Trophoblast cell (in vitro differentiated cells and primary cell): ENCODE results near the gene NTN5.
"Not testable (repeated sequence)": the region's sequence is repeated elsewhere in the genome, so short reads cannot be mapped to it uniquely, and the experiment has no call there.

Experiments used
- DNase-seq, 2 donors: peaks; one replicate each; pipeline ENCODE4 v3.0.0-alpha.2; 2016
- H2AFZ ChIP-seq: 2 replicates; pipeline ENCODE4 v1.6.1; 2013; ENCODE audit warnings: low read length, moderate library complexity, mild to moderate bottlenecking; ENCODE audit not compliant: insufficient read depth, poor library complexity
- H2AK5ac ChIP-seq: 2 replicates; pipeline ENCODE4 v1.6.1; 2013; ENCODE audit warnings: mild to moderate bottlenecking, low read length
- H2BK120ac ChIP-seq: 2 replicates; pipeline ENCODE4 v1.6.1; 2013; ENCODE audit warnings: low read length, mild to moderate bottlenecking, moderate library complexity; ENCODE audit not compliant: insufficient read depth, poor library complexity
- H2BK12ac ChIP-seq: 2 replicates; pipeline ENCODE4 v1.6.1; 2013; ENCODE audit warnings: mild to moderate bottlenecking, low read length, moderate library complexity
- H2BK5ac ChIP-seq: 2 replicates; pipeline ENCODE4 v1.6.1; 2013; ENCODE audit warnings: low read length, low read depth, moderate library complexity, mild to moderate bottlenecking; ENCODE audit not compliant: poor library complexity
- H3K14ac ChIP-seq: 2 replicates; pipeline ENCODE4 v1.6.1; 2013; ENCODE audit warnings: mild to moderate bottlenecking, low read length
- H3K18ac ChIP-seq: 2 replicates; pipeline ENCODE4 v1.6.1; 2013; ENCODE audit warnings: mild to moderate bottlenecking, low read length
- H3K23ac ChIP-seq: 2 replicates; pipeline ENCODE4 v1.6.1; 2013; ENCODE audit warnings: low read length
- H3K27ac ChIP-seq: 2 replicates; pipeline ENCODE4 v1.5.1; 2013; ENCODE audit warnings: low read depth, mild to moderate bottlenecking, inconsistent platforms, low read length, moderate library complexity
- H3K27me3 ChIP-seq: 2 replicates; pipeline ENCODE4 v1.6.1; 2013; ENCODE audit warnings: inconsistent platforms, mild to moderate bottlenecking, low read length, moderate library complexity; ENCODE audit not compliant: insufficient read depth
- H3K36me3 ChIP-seq, 2 experiments: 1 replicate in 1 of 2; 2 replicates in 1 of 2; pipeline ENCODE4 v1.6.1; 2013; ENCODE audit warnings: low read length in 2 of 2, mild to moderate bottlenecking in 2 of 2, moderate library complexity in 1 of 2; ENCODE audit not compliant: insufficient read depth in 2 of 2, control insufficient read depth in 1 of 2
- H3K4ac ChIP-seq: 2 replicates; pipeline ENCODE4 v1.6.1; 2013; ENCODE audit warnings: low read depth, mild to moderate bottlenecking, low read length, moderate library complexity
- H3K4me1 ChIP-seq, 2 experiments: 1 replicate in 1 of 2; 2 replicates in 1 of 2; pipeline ENCODE4 v1.6.1; 2013; ENCODE audit warnings: low read length in 2 of 2, mild to moderate bottlenecking in 2 of 2, moderate library complexity in 1 of 2; ENCODE audit not compliant: insufficient read depth in 2 of 2, control insufficient read depth in 1 of 2
- H3K4me2 ChIP-seq: 2 replicates; pipeline ENCODE4 v1.6.1; 2013; ENCODE audit warnings: inconsistent platforms, mild to moderate bottlenecking, low read length, moderate library complexity
- H3K4me3 ChIP-seq: 2 replicates; pipeline ENCODE4 v1.5.1; 2013; ENCODE audit warnings: mild to moderate bottlenecking, low read depth, low read length, inconsistent platforms
- H3K79me1 ChIP-seq: one replicate; pipeline ENCODE4 v1.6.1; 2013; ENCODE audit warnings: low read length
- H3K79me2 ChIP-seq: 2 replicates; pipeline ENCODE4 v1.6.1; 2013; ENCODE audit warnings: low read length, mild to moderate bottlenecking; ENCODE audit not compliant: control insufficient read depth, insufficient read depth, poor library complexity
- H3K9ac ChIP-seq: 2 replicates; pipeline ENCODE4 v1.6.1; 2013; ENCODE audit warnings: mild to moderate bottlenecking, low read length
- H3K9me3 ChIP-seq: 2 replicates; pipeline ENCODE4 v1.6.1; 2013; ENCODE audit warnings: low read depth, mild to moderate bottlenecking, control low read depth, inconsistent platforms, low read length; ENCODE audit not compliant: insufficient read depth
- H4K12ac ChIP-seq: 2 replicates; pipeline ENCODE4 v1.6.1; 2013; ENCODE audit warnings: low read depth, mild to moderate bottlenecking, low read length, moderate library complexity
- H4K8ac ChIP-seq: 2 replicates; pipeline ENCODE4 v1.6.1; 2013; ENCODE audit warnings: low read depth, mild to moderate bottlenecking, low read length, moderate library complexity
- H4K91ac ChIP-seq: one replicate; pipeline ENCODE4 v1.6.1; 2013; ENCODE audit warnings: low read depth, mild to moderate bottlenecking, low read length, moderate library complexity
- WGBS: extraction: QIAGEN DNeasy Blood & Tissue Kit; methylation state at CpG from one replicate; pipeline ENCODE4 v1.1.7; 2013; ENCODE audit warnings: missing lambda C conversion rate; ENCODE audit not compliant: insufficient read length, insufficient coverage; ENCODE audit errors: extremely low coverage; 5-methylcytosine and 5-hydroxymethylcytosine counted together

NTN5 gene

DNA sequence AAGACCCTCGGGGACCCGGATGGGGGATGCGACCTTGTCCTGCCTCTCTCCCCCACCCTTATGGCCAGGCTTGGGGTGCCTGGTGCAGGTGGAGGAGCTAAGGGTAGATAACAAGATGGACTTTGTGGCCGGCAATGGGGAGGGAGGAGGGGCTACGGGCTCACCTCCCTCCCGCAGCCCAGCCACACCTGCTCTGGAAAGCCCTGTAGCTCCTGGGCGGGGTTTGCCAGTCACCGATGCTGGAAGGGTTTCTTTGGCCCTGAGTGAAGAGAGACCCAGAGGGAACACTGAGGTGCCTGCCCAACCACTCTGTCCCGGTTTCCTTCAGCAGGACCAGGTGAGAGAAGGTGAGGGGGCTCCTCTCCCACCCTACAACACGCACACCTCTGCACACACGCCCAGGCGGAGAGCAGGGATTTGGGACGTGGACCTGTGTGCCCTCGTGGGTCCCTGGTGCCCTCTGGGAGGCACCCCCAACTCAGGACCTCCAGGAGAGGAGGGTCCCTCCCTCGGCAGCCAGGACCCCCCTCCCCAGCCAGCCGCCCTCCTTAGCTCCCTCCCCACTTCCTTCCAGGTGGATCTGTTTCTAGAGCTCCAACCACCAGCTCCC is 23.0 kb upstream of the NTN5 start, which contains the start of gene FUT2:
Gene FUT2 (plus strand): TSS at position 229 of the 610 bp plus-strand sequence. CDS start 6,986 bp downstream, outside the sequence.
- H3K4ac ChIP-seq, result no peak within 1 kb of the TSS
- no peak within 1 kb of the TSS for H3K27ac ChIP-seq
- no peak within 1 kb of the TSS for H2BK120ac ChIP-seq
- WGBS, result no CpG with 5 or more reads among the region's 16 CpGs
- peak within 1 kb of the TSS; percentile 62 for H3K4me2 ChIP-seq
- H3K23ac ChIP-seq, result no peak within 1 kb of the TSS
- peak in 1 of 2 donors; percentile 49 for DNase-seq
- H2BK12ac ChIP-seq, result no peak within 1 kb of the TSS
- no peak within 1 kb of the TSS for H3K18ac ChIP-seq
- H2AFZ ChIP-seq, result peak within 1 kb of the TSS; percentile 25
- no peaks in the 10 kb centered on the region for H3K9me3 ChIP-seq
- peak within 1 kb of the TSS; percentile 16 for H4K8ac ChIP-seq
- peaks cover 10 to 11% of the 10 kb centered on the region in 2 experiments for H3K4me1 ChIP-seq
- H3K9ac ChIP-seq, result no peak within 1 kb of the TSS
- peak within 1 kb of the TSS; percentile 72 for H4K12ac ChIP-seq
- no peak within 1 kb of the TSS for H2AK5ac ChIP-seq
- no peak within 1 kb of the TSS for H3K14ac ChIP-seq
- H3K4me3 ChIP-seq, result peak within 1 kb of the TSS; percentile 13
- no peak within 1 kb of the TSS for H4K91ac ChIP-seq
- H3K36me3 ChIP-seq, result no peaks in the 10 kb centered on the region
- no peaks in the 10 kb centered on the region for H3K79me2 ChIP-seq
- no peak within 1 kb of the TSS for H2BK5ac ChIP-seq
- H3K79me1 ChIP-seq, result no peaks in the 10 kb centered on the region
- H3K27me3 ChIP-seq, result no peaks in the 10 kb centered on the region

DNA sequence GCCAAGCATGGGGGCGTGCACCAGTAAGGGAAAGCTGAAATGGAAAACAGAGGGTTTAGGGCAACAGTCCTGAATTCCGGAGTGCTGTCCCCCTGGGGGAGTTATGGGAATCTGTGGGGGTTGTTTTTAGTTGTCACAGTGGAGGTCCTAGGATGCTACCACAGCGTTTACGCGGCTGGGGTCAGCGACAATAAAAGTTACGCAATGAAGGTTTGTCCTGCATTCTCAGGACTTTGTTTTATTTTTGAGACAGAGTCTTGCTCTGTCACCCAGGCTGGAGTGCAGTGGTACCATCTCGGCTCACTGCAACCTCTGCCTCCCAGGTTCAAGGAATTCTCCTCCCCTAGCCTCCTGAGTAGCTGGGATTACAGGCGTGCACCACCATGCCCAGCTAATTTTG is 20.8 kb upstream of the NTN5 start:
- not testable (repeated sequence) for H3K9ac ChIP-seq, H2AFZ ChIP-seq, H3K14ac ChIP-seq, H4K12ac ChIP-seq, H3K4me2 ChIP-seq, H2BK120ac ChIP-seq, H3K4me3 ChIP-seq, H2BK12ac ChIP-seq, DNase-seq, H3K27ac ChIP-seq, H3K27me3 ChIP-seq, H4K91ac ChIP-seq, H3K79me1 ChIP-seq, H3K23ac ChIP-seq, H2AK5ac ChIP-seq, H4K8ac ChIP-seq, H3K36me3 ChIP-seq, H3K79me2 ChIP-seq, H2BK5ac ChIP-seq, H3K9me3 ChIP-seq, H3K18ac ChIP-seq, H3K4ac ChIP-seq
- no CpG with 5 or more reads among the region's 9 CpGs for WGBS
- peaks cover 10 to 11% of the 10 kb centered on the region in 2 experiments for H3K4me1 ChIP-seq

DNA sequence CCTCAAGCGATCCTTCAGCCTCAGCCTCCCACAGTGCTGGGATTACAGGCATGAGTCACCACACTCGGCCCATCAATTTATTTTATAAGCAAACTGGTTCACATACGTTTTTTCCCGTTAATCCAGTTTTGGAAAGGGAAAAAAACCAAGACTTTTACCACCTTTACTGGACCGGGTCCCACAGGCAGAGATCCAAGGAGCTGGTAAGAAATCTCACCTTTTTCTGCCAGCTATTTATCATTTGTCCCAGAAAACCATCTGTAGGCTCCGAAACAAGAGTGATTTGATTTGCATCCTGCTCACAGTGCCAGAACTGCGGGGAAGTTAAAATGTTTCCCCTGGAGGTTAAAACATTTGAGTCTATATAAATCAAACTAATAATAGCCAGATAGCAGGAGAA is 16.6 kb upstream of the NTN5 start:
- H4K8ac ChIP-seq, result no peak overlapping the region
- H3K18ac ChIP-seq, result no peak overlapping the region
- H3K79me2 ChIP-seq, result no peaks in the 10 kb centered on the region
- H3K27me3 ChIP-seq, result no peaks in the 10 kb centered on the region
- H3K4ac ChIP-seq, result no peak overlapping the region
- no peak overlapping the region for H2BK5ac ChIP-seq
- H3K27ac ChIP-seq, result no peak overlapping the region
- no peaks in the 10 kb centered on the region for H3K4me1 ChIP-seq
- H3K4me2 ChIP-seq, result no peak overlapping the region
- H2BK120ac ChIP-seq, result no peak overlapping the region
- no peak overlapping the region for H2AFZ ChIP-seq
- H3K9me3 ChIP-seq, result no peaks in the 10 kb centered on the region
- no peak overlapping the region for H3K4me3 ChIP-seq
- no peak overlapping the region for H4K12ac ChIP-seq
- no peak overlapping the region for H3K9ac ChIP-seq
- no peak overlapping the region for H2AK5ac ChIP-seq
- H2BK12ac ChIP-seq, result no peak overlapping the region
- H3K79me1 ChIP-seq, result no peaks in the 10 kb centered on the region
- no peak for DNase-seq
- H3K14ac ChIP-seq, result no peak overlapping the region
- H3K36me3 ChIP-seq, result no peaks in the 10 kb centered on the region
- no peak overlapping the region for H3K23ac ChIP-seq
- H4K91ac ChIP-seq, result no peak overlapping the region
- no CpG with 5 or more reads among the region's 7 CpGs for WGBS

DNA sequence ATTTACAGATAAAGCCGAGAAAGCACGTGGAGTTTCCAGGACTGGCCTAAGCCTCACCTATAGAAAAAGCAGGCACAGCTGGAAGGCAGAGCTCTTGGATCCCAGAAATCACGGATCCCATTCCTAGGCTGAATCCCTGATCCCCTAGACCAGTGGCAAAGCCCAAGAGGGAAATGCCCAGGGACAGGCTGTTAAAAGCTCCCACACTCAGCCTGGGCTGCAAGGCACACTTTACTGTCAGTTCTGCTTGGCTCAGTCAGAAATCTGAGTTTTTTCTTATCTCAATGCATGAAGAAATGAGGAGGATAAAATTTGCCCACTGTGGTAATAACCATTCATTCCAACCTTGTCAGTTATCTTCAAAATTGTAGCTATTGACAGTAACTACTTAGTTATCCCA is 15.0 kb upstream of the NTN5 start:
- H2AK5ac ChIP-seq, result no peak overlapping the region
- no peak for DNase-seq
- no CpG with 5 or more reads among the region's 3 CpGs for WGBS

More for the DNA sequence above, 15.0 kb upstream of the NTN5 start:
- Histone ChIP-seq H3K36me3 (no peaks in the 10 kb centered on the region), H3K4me2 (no peak overlapping the region), H3K4me1 (no peaks in the 10 kb centered on the region), H3K4me3 (no peak overlapping the region), H3K4ac (no peak overlapping the region), H3K18ac (no peak overlapping the region), H4K12ac (no peak overlapping the region), H2BK120ac (no peak overlapping the region), H3K23ac (no peak overlapping the region), H3K9ac (no peak overlapping the region), H3K79me2 (no peaks in the 10 kb centered on the region), H4K91ac (no peak overlapping the region), H3K79me1 (no peaks in the 10 kb centered on the region), H3K14ac (no peak overlapping the region), H4K8ac (no peak overlapping the region), H3K27ac (no peak overlapping the region), H2BK5ac (no peak overlapping the region), H2BK12ac (no peak overlapping the region), H3K9me3 (no peaks in the 10 kb centered on the region), H2AFZ (no peak overlapping the region), H3K27me3 (no peaks in the 10 kb centered on the region)
